Ureter (tissue), 1 donor: ENCODE results near the gene KLHL24. TPM values are rescaled to one million over a fixed set of nuclear protein-coding genes. Genes with fewer than 3 reads are reported as not detected.
"Not testable (repeated sequence)": the region's sequence is repeated elsewhere in the genome, so short reads cannot be mapped to it uniquely, and the experiment has no call there.

Experiments used
- DNase-seq: peaks from one replicate; pipeline ENCODE4 v3.0.0-alpha.2; 2020; ENCODE audit warnings: low spot score
- total RNA-seq: library from RNA; stranded (reverse); gene quantifications from one replicate; pipeline ENCODE4 v1.2.4, GENCODE V29; 2023
- donor health status: DM: yes; HTN: yes; CAD: no.

The KLHL24 gene, protein sequence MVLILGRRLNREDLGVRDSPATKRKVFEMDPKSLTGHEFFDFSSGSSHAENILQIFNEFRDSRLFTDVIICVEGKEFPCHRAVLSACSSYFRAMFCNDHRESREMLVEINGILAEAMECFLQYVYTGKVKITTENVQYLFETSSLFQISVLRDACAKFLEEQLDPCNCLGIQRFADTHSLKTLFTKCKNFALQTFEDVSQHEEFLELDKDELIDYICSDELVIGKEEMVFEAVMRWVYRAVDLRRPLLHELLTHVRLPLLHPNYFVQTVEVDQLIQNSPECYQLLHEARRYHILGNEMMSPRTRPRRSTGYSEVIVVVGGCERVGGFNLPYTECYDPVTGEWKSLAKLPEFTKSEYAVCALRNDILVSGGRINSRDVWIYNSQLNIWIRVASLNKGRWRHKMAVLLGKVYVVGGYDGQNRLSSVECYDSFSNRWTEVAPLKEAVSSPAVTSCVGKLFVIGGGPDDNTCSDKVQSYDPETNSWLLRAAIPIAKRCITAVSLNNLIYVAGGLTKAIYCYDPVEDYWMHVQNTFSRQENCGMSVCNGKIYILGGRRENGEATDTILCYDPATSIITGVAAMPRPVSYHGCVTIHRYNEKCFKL
- total RNA-seq, result 69.2 TPM

DNA sequence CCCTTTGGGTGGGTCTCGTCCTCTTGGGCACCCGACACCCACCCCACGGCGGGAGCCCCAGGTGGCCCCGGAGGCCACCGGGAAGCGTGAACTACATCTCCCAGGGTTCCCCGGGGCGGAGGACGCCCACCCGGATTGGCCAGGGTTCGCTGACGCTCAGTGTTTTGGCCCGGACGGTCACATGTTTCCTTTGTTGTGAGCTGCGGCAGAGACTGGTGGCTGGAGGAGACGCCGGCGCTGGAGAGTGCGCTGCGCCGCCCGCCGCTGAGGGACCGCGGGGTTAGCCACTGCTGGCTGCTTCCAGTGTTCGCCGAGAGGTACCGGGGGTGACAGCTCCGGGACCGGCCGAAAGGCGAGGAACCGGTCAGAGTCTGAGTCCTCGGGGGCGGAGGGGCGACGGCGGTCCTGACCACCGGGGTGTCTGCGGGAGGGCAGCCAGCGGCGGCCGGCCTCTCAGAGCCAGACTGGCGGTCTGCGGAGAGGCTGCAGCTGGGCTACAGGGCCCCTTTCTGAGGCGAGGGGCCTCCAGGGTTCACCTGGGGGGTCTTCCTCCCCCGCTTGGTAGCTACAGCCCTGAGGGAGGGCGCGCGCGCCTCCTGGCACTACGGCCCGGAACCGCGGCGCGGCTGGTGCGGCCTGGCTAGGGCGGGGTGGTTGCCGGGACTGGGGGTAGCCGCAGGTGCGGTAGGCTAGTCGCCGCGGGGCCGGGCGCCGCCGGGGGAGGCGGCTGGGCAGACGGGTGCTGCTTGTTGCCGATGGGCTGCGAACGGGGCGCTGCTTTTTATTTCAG is at the start of gene KLHL24:
Gene KLHL24, plus strand, starts transcription at position 193 of the 790 bp plus-strand sequence. CDS start 14,734 bp downstream, outside the sequence.
- DNase-seq, result peak; percentile 96

DNA sequence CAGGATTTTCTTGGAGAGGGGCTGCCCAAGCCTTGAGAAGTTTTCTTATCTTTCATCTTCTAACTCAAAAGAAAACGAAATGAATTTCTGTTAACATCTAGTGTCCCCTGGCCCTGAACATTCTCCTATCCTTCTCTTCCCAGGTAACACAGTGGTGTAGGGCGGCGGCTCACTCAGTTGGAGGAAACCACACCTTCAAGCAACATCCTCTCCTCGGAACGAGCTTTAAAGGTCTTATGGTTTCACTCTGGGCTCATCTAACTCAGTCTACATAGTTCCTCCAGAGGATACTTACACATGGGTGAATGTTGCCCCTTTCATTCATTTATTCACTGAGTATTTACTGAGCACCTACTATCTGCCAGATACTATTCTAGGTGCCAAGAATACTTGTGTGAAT is 48.9 kb upstream of the KLHL24 start:
- DNase-seq, result no peak

DNA sequence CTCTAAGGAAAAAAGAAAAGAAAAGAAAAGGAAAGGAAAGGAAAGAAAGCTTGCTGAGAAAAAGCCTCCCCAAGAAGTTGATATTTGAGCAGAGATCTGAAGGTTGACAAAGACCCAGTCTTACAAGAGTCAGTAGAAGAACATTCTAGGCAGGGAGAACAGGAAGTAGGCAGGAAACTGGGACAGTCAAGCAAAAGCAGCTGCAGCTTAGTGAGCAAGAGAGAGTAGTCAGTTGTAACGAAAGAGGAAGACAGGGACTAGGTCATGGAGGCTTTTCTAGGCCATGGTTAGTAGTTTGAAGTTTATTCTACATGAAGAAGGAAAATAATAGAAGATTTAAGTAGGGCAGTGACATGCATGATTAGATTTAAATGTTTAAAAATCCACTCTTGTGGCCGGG is 48.1 kb upstream of the KLHL24 start:
- no peak for DNase-seq

DNA sequence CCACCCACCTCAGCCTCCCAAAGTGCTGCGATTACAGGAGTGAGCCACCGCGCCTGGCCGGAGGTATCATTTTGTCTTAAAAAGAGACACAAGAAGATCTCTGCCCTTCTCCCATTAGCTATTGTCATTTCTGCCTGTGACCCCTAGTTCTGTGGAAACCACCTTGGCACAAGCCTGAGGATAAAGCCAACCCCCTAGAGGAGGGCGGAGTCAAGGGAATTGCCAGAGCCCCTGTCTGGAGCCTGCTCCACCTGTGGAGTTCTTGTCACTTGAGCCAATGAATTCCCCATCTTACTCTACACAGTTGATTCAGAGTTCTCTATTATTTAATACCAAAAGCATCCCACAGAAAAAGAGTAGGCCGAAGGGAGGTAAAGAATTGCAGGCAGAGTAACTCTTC is 45.0 kb upstream of the KLHL24 start:
- no peak for DNase-seq

DNA sequence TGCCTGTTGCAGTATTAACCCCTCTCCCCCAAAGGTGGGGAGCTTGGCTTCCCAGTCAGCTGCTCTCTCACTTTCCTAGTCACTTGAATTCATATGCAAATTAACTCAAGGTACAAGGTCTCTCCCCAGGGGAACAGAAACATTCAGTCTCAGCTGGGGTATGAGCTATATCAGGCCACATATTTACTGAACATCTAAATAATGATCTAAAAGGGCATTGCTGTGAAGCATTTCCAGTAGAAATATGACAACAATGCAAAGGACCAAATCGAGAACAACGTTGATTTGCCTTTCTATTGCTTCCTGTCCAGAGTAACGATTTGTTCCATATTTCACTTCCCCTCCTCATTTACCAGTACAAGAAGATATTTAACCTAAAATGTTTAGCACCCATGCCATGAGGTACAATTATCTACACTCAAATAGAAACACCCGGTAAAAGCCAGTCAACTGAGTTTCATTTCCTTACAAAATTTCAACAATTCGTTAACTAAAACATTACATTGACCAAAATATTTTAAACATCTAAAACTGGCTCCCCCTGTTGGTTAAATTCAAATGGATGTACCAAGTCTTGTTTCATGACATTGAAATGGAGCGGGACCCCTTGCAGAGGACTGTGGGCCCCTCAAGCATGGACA is 43.4 kb upstream of the KLHL24 start:
- no peak for DNase-seq

DNA sequence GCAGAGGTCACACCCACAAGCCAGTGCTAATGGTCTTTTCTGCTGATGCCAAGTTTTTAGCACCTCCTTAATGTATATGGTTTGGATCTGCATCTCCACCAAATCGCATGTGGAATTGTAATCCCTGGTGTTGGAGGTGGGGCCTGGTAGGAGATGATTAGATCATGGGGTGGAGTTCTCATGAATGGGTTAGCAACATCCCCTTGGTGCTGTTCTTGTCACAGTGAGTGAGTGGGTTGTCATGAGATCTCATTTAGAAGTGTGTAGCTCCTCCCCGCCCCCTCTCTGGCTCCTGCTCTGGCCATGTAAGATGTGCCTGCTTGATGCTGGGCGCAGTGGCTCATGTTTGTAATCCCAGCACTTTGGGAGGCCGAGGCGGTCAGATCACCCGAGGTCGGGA is 42.6 kb upstream of the KLHL24 start:
- DNase-seq, result no peak

DNA sequence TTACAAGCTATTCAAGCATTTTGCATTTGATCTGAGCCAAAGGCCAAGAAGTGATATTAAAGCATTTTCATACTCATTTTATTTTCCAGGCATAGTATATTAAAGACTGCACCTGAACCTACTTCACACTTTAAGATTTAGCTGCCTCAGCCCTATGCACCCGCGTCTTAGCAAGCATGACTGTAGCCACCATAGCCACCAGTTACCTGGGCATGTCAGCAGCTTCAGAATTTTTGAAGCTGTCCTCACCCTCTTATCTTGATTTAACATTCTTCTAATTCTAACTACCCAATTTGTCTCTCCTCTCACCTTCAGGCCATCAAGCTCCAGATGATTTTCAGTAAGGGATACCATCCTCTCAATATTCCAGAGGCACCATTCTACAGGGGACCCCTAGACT is 40.8 kb upstream of the KLHL24 start:
- DNase-seq, result no peak

DNA sequence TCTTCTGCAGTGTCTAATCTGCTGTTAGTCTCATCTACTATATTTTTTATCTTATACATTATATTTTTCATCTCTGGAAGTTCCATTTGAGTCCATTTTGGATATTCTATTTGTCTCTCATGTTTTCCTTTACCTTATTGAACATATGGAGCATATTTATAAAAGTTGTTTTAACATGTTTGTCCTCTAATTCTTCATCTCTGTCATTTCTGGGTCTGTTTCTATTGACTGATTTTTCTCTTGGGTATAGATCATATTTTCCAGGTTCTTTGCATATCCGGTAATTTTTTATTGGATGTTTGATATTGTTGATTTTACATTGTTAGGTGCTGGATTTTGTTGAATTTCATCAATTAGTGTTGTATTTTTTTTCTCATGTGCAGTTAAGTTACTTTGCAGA is 37.5 kb upstream of the KLHL24 start:
- no peak for DNase-seq

DNA sequence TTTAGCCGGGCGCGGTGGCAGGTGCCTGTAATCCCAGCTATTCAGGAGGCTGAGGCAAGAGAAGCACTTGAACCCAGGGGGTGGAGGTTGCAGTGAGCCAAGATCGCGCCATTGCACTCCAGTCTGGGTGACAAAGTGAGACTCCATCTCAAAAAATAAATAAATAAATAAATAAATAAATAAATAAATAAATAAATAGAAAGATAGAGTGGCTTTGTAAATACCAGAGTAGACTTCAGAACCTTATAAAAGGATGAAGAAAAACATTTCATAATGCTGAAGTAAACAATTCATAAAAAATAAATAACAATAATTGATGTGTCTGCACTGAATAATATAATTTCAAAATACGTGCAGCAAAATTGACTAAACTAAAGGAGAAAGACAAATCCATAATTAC is 24.1 kb upstream of the KLHL24 start:
- not testable (repeated sequence) for DNase-seq

DNA sequence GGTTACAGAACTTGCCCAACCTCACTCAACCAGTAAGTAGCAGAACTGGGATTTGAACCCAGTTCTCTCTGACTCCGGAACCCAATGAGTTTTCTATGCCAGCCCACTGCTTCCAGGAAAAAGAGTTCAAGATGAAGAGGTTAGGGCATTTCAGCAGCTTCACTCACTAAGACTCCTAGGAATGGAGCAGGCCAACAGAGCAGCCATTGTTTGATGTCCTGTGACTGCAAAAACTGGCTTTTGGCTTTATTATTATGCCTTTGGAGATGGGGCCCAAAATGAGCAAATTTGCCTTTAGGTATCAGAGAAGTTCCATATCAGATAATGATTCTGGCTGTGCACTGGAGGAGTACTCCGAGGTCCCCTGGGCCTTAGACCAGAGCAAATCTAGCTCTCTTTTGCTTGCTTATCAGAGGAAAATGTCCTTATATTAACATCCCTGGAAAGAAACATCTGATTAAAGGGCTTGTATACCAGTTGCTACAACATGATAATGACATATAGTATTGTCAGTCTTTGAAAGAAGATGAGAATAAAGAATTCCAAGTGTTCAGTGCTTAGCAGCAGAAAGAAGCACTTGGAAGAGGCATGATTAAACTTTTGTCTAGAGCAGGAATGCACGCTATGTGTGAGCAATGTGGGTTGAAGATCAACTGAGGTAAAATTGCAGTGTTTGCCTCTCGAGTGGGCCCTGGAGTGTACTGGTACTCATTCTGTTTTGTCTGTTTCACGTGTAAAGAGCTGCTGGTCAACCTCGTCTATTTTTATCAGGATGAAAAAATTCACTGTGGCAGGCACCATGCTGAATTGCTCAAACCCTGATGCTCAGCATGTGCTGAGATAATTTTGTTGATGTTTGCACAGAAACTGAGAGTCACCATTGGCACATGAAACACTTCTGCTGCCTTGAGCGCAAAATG is 21.8 kb upstream of the KLHL24 start:
- DNase-seq, result no peak

DNA sequence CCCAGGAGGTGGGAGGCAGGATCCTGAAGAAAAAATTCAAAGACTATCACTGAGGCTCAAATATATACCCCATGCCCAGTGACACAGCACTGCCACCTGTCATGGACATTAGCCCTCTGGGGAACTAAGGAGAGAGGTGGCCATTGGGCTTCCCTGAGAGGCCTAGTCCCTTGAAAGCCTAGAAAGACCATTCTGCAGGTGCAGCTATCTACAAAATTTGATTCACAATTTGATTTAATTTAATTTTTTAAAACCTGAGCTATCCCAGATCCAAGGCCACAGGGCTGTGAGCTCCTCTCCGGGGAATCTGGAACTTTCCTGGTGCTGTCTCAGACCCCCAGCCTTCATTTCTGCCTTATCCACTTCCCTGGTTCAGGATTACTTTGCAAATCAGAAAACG is 16.9 kb upstream of the KLHL24 start:
- no peak for DNase-seq

DNA sequence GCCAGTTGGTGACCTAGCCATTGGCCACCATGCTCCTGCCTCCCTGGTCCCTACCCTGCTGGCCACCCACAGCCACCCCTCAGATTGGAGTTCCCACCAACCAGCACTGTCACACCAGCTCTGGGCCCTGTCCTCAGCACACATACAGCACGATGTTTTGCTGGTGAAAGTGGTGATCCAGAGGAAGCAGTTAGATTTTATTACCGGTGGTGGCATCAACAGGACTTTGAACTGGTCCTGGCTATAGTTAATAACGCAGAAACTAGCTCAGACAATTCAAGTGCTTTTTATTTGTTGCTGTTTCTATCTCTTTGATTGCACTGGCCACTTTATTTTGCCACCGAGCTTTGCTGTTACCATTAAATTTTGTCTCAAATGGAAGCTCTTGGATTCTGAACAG is 16.4 kb upstream of the KLHL24 start:
- DNase-seq, result no peak

DNA sequence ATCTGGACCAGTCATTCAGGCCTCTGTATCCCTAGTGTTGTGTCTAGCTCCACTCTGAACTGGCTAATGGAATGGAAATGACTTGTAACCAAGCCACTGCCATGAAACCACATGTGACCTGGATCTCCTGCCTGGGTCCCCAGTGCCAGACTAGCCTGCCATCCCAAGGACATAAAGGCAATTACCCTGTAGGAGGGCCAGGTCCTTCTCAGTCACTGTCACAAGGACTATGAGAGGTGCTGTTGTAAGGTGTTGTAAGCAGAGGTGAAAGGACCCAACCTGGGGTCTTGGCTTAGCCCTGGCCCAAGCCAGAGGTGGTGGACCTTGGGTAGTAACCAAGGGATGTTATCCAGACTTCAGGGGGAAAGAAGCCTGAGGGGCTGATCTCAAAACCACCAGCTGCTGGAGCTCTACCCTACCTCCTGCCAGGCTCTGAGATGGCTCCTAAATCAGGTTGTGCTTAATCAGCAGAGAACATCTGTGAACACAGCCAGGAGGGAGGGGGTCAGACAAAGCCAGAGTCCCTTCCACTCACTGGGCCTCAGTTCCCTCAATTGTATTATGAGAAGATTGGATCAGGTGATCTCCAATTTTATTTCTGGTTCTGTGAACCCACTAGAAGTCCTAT is 15.7 kb upstream of the KLHL24 start:
- no peak for DNase-seq

DNA sequence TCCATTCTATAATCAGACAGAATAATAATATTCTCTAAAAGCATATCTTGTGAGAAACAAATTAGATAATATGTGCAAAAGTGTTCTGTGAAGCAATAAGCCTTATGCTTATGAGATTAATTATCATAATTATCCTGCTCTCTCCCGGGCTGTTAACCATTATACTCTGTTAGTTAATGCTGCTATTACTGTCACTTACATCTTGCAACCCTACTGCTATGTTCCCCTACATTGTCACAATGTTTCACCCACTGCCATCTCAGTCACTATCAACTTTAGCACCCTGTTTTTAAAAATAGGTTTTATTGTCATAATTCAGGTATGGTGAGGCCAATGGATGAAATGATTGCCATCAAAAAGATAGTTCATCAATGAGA is 15.2 kb upstream of the KLHL24 start:
- no peak for DNase-seq

DNA sequence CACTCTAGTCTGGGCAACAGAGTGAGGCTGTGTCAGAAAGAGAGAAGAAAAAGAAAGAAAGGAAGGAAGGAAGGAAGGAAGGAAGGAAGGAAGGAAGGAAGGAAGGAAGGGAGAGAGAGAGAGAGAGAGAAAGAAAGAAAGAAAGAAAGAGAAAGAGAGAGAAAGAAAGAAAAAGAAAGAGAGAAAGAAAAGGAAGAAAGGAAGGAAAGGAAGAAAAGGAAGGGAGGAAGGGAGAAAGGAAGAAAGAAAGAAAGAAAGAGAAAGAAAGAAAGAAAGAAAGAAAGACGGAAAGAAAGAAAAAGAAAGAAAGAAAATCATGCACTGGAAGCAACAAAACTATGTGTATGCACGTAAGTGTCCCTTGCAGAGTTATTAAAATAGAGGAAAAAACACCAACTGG is 12.9 kb upstream of the KLHL24 start:
- DNase-seq, result not testable (repeated sequence)

DNA sequence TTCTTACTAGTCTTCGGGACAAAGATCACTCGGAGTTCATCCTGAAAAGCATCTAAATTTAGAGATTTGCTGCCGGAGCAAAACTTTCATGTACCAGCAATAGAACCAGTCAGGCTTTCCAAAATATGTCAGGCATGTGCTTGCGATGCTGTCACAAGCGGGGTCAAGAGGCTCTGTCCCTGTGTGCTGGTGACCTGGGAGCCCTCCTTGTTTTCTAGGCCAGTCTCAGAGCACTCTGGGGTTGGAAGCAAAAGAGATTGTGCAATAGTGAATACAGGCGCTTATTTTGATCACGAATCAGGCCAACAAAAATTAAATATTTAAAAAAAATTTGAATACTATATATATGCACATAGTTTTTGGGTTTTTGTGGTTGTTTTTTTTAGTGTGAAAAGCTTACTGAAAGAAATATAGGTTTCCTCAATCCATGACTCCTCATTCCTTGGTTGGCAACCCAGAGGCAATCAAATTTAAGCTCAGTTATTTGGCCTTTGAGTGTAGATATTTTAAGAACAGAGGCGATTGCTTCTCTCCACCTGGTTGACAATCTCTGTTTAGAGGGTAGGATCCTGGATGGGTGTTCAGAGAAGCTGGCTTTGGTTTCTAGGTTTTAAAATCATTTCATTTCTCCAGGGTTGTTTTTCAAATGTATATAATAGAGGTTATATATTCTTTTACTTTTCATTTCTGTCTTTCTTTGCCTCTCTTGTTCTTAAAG is 8.4 kb upstream of the KLHL24 start:
- DNase-seq, result no peak

DNA sequence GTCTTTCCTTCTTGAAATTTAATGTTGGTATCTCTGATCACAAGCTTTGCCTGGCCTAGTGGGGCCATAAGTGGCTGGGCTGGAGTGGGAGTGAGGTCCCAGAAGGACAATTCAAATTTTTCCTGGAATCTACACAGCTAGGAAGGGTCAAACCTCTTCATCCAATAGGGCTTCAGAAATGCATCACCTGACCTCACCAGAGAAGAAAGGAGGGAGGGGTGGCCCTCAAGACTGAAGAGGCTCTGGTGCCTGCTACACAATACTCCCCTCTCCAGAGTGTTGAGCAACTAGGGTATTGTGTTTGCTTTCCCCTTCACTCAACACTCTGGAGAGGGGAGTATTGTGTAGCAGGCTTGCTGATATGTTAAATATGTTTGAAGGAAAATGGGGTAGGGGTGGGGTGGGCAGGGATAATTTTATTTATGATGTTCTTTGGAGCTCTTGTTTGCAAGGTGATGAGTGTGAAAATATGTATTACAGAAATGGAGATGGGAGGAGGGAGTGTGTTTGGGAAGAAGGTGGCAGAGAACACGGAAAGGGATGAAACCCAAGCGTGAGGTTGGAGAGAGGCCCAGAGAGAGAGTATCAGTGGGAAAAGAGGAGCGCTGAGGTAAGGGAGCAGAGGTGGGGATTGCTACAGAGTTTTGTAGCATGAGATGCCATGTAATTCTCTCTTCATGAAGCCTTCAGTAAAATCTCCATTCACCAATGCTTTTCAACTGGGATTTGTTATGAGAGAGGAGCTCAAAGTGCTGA is 5.7 kb upstream of the KLHL24 start:
- no peak for DNase-seq

DNA sequence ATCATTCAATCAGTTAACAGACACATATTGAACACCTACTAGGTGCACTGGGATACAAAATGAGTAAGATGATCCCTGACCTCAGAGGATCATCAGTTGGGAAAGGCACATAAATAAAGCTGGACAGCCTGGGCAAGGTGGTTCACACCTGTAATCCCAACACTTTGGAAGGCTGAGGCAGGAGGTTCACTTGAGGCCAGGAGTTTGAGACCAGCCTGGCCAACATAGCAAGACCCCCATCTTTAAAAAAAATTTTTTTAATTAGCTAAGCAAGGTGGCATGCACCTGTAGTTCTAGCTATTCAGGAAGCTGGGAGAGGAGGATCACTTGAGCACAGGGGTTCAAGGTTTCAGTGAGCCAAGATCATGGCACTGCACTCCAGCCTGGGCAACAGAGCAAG is 3.7 kb upstream of the KLHL24 start:
- DNase-seq, result no peak

DNA sequence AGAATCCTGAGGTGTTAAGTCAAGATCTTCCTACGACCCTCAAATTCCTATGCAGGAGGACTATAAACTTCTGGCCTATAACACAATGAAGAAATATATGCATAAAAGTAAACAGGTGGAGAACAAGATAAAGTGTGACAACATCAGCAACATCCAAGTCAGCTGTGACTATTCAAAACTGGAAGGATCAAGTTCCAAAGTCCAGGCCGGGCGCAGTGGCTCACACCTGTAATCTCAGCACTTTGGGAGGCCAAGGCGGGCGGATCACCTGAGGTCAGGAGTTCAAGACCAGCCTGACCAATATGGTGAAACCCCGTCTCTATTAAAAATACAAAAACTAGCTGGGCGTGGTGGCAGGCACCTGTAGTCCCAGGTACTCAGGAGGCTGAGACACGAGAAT is 2.7 kb upstream of the KLHL24 start:
- not testable (repeated sequence) for DNase-seq
